OCI-LY7 (cell line): ENCODE data around the gene RAB10.

Experiments
- CTCF ChIP-seq: fragments of 200-600 bp; sonication (generic); conservative IDR thresholded peaks from 2 replicates; pipeline ENCODE4 v1.5.1; 2014; ENCODE audit warnings: mild to moderate bottlenecking, antibody characterized with exemption, low read length, moderate library complexity, mixed read lengths
- EZH2phosphoT487 ChIP-seq: fragments of 200-600 bp; sonication (generic); IDR thresholded peaks from 2 replicates; pipeline ENCODE4 v1.6.1; 2018; ENCODE audit warnings: low read depth, borderline replicate concordance, mild to moderate bottlenecking, mixed run types, antibody characterized with exemption, low read length, moderate library complexity, mixed read lengths

GRCh38 chr2:26178246-26178645, 144.4 kb downstream of the RAB10 start:
- TF ChIP-seq CTCF (no peak), EZH2phosphoT487 (no peak)
